GM18498 (cell line): ENCODE measurements around the gene GPBAR1.
"Not testable (repeated sequence)": the region's sequence is repeated elsewhere in the genome, so short reads cannot be mapped to it uniquely, and the experiment has no call there.

Source experiments
- ATAC-seq: cut with Tn5 transposase; IDR thresholded peaks from one replicate; pipeline ENCODE4 v1.9.1; 2021; ENCODE audit warnings: mild to moderate bottlenecking, moderate library complexity; ENCODE audit not compliant: unreplicated experiment

Gene GPBAR1

DNA sequence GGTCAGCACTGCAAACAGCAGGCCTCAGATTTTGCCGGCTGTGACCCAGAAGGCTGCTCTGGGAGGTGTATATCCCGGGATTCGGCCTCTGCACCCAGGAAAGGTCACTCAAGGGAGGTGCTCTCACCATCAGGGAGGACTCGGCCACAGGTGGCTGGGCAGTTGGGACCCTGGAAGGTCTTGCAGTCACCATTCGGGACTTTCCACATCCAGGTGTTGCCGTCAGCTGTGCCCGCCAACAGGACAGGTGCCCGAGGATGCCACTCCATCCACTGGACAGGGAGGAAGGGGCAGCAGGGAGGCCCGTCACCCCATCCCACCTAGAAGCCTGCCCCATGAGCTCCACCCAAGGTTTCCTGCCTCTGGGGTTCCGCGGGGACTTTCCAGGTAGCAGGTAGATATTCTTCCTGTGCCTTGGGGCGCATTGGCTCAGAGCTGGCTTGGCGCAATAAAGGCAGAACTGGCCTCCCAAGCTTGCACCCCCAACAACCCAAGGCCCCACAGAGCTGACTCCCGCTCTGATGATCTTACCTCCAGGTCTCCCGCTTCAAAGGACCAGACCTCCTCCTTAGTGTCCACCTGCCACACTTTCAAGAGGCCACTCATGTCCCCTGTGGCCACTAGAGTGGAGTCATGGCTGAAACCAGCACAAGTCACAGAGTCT, 5.6 kb downstream of the GPBAR1 start:
- no peak for ATAC-seq

DNA sequence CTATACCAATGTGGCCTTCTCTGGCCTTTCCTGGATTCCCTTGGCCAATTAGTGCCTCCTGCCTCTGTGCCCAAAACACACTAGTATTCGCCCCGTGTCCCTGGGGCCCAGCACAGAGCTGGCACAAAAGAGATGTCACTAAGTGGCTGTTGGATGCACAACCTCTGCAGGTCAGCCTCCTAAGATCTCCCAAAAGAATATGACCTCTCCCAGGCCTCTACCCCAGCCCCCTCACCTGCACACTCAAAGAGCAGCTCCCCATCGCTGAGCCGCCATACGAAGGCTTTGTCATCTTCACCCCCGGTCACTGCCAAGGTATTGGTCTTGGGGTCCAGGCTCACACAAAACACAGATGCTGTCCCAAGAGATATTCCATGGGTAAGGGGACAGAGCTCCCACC, 6.4 kb downstream of the GPBAR1 start:
- ATAC-seq: no peak

GRCh38 chr2:218269900-218270720, 9.3 kb downstream of the GPBAR1 start, which contains the start of the genes AAMP and PNKD:
TSS of gene AAMP (minus strand) at chr2:218270137. CDS start at chr2:218270086, 51 bp downstream.
TSS of gene PNKD (plus strand) at chr2:218270519. CDS start at chr2:218270536, 17 bp downstream.
- peak; percentile 92 for ATAC-seq

GRCh38 chr2:218270721-218271486, 10.1 kb downstream of the GPBAR1 start:
- no peak for ATAC-seq

DNA sequence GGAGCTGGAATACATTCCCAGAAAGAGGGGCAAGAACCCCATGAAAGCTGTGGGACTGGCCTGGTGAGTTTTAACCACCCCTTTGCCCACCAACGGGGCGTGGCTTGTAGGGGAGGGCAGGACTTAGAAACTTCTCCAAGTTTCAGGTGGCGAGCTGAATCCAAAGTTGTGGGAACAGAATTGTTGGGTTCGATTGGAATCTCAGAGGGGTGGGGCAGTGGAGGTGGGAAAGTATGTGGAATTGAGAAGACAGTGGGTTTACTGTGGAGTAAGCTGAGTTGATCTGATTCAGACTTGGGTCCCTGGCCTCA, 10.6 kb downstream of the GPBAR1 start:
- no peak for ATAC-seq

DNA sequence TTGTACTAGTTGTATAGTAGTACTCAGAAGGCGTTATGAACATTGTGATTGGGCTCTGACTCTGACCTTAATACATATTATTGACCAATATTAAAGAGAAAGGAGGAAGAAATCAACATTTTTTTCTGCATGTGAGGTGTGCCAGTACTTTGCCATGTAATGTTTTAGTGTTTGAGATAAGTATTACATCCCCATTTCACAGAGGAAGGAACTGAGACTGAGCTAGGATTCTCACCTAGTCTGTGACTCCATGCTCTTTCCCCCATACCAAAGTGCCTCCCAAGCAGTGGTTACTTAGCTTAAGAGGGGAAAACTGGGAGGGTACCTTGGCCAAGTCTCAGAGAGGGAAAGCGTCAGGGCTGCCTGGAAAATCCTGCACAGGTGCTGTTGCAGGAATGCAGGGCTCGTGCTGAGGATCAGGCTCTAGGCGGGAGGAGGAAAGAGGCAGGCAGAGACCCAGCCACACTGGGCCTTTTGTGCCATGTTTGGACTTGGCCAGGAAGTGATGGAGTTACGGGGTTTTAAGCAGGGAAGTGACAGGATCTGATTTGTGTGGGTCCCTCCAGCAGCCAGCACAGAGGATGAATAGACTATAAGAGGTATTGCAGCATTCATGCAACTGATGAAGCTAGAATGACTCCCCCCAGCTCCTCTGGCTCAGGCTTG, 11.2 kb downstream of the GPBAR1 start:
- no peak for ATAC-seq

DNA sequence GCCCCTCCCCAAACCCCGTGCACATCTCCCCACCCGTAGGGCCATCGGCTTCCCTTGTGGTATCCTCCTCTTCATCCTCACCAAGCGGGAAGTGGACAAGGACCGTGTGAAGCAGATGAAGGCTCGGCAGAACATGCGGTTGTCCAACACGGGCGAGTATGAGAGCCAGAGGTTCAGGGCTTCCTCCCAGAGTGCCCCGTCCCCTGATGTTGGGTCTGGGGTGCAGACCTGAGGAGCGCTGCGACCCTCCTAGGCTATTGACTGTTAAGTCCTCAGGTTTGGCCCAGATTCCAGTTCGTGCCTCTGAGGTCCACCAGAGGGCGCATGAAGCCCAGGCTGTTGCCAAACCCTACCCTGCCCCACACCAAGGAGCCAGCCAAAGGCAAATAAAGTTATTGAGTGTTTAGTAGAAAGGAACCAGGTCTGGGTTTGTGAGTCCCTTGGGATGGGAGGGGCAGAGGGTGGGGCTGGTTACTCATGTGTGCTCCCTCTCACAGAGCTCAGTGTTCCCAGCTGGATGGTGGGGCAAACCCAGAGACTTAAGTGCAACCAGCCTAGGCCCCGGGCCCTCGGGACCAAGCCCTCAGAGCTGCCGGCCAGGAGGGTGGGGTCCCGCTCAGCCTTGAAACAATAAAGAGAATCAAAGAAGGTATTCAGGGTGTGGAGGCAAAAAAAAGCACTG, 11.9 kb downstream of the GPBAR1 start:
- peak; percentile 26 for ATAC-seq

DNA sequence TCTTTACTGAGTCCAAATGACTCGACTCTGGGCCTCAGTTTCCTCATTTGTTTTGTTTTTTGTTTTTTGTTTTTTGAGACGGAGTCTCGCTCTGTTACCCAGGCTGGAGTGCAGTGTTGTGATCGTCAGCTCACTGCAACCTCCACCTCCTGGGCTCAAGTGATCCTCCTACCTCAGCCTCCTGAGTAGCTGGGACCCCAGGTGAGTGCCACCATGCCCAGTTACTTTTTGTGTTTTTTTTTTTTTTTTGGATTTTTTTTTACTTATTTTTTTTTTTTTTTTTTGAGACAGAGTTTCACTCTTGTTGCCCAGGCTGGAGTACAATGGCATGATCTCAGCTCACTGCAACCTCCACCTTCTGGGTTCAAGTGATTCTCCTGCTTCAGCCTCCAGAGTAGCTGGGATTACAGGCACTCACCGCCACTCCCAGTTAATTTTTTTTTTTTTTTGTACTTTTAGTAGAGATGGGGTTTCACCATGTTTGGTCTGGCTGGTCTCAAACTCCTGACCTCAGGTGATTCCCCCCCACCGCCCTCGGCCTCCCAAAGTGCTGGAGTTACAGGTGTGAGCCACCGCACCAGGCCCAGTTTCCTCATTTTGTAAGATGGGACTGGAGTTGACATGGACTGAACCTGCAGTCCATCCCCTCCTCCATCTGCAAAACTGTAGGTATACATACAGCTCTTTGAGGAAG, 12.5 kb downstream of the GPBAR1 start:
- ATAC-seq: not testable (repeated sequence)

DNA sequence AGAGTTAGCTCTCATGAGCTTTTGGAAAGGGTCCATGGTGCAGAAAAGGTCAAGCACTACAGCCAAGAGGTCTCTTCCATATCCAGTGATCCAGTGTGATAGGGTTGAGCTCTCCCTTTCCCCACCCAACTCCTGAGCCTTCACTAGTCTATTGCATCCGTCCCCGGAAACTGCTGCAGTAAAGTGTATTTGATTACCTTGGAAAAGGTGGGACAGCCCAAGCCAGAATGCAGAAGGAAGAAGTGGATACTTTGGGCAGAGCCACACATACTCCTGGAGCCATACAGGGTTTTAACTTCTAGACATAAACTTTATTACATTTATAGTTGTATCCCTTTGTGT, 13.1 kb downstream of the GPBAR1 start:
- ATAC-seq: no peak

DNA sequence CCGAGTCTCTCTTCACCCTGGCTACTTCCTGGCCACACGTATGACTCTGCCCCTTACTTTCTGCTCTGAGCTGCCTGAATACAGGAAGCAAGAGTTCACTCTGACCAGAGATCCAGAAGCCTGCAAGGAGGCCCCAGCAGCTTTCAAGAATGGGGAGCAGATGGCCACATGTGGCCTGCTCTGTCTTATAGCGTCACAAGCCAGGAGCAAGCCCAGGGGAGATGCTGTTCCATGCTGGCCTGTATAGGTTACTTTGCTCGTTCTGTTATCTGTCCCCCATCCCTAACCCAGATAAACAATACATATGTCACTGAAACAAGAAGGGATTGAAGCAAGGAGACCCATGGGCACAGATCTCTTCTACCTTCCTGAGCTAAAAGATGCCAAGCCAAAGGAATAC, 13.8 kb downstream of the GPBAR1 start:
- no peak for ATAC-seq

- no peak for ATAC-seq
These were observed 14.7 kb downstream of the GPBAR1 start for GRCh38 chr2:218275371-218276072.

GRCh38 chr2:218276986-218277755, 16.4 kb downstream of the GPBAR1 start:
- ATAC-seq: no peak

GRCh38 chr2:218277921-218278320, 17.1 kb downstream of the GPBAR1 start:
- ATAC-seq: no peak

DNA sequence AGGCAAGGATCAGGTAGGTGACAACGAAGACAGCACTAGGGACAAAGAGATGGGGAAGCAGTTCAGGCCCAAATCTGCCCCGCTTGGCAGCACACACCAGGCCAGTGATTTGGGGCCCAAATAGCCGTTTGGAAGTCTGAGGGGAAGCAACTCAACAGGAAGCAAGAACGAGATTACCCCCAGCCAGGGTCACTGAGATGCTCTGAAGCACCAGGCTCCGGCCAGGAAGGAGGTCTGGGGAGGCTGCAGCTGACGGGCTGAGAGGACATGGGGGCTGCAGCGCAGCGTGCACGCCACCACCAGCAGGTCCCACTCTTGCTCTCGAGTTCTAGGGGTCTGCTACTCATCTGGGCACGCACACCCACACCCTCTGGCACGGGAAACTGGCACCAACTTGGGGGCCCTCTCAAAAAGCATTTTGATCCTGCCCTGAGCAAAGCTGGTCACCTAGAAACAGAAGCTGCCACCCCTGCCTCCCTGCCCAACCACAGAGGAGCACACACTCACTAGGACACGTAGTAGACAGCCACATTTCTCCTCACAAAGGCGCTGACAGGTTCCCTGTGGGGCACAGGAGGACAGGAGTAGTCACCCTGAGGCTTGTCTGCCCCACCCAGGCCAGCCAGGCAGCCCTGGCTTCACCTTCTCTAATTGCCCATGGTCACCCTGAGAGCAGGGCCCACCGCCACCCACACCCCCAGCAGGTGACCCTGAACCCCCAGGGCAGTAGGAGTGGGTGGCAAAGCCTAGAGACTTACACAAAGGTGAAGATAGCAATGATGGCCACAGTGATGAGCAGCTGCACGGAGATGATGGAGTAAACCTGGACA, 17.9 kb downstream of the GPBAR1 start:
- no peak for ATAC-seq

DNA sequence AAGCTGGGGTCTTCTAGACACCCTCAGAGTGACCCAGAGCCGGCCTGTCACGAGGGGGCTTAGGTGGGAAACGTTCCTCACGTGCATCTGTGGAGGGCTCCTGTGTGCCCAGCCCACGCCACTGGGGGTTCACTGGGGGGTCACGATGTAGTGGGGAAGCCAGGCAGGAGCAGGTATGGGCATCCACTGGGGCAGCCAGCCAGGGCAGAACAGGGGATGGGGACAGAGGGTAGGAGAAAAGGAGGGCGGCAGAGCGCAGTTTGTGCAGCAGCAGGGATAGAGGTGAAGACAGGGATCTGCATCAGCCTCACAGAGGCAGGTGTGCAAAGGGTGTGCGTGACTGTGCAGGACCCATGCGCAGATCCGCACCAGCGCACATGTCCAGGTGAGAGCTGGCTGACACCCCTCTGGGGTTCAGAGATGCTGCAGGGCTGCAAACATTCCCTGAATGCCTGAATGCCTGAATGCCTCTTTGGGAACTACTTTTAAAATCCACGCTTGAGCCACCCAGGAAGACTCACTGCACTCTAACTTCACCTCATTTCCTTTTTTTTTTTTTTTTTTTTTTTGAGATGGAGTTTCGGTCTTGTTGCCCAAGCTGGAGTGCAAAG, 19.6 kb downstream of the GPBAR1 start:
- ATAC-seq: no peak

DNA sequence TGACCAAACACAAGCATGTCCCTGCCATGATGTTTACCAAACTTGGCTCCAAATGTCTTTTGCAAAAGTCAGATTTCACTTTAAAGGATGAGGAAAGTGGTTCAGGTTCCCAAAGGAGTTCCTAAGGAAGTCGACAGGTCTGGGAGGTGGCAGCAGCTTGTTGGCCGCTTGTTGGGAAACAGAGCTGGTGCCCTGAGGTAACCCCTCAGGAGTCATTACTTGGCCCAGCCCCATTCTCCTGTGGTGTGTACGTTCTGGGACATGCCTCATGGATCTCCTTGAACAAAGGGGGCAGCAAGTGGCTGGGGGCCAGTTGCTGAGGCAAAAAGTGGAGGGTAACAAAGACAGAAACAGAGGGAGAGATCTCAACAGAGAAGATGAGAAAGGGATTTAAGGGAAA, 20.6 kb downstream of the GPBAR1 start:
- no peak for ATAC-seq

- no peak for ATAC-seq
These were observed 21.6 kb downstream of the GPBAR1 start for GRCh38 chr2:218282173-218282991.
